B cell (primary cell): Measurements from ENCODE around the gene CWF19L2.

Source experiments
- EZH2 ChIP-seq: IDR thresholded peaks from 2 replicates; pipeline ENCODE4 v1.6.1; 2012; ENCODE audit warnings: borderline replicate concordance, low read depth, mild to moderate bottlenecking, moderate library complexity, low read length; ENCODE audit not compliant: insufficient read depth, poor library complexity, severe bottlenecking
- TF ChIP-seq, protein P1 (sequence below): fragments of 200-600 bp; IDR thresholded peaks from one replicate; pipeline ENCODE4 v1.8.0; 2022; ENCODE audit warnings: antibody characterized with exemption, mild to moderate bottlenecking

DNA sequence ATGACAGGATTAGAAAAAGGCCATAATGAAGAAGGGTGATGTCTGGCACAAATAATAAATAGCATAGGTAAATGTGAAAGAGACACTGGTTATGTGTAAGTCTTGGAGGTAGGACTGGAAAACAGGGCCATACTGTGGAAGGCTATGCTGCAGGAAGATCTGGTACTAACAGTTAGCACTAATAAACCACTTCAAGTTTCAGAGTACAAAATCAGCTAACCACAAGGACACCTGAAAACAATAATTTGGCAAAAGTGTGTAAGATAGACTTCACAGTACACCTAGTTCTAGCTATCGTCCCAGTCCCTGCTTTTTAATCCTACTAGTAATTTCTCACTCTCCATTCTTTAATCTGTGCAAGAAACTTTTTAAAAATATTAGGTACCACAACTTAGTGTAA lies 44.3 kb downstream of the CWF19L2 start:
- TF ChIP-seq, protein P1, sequence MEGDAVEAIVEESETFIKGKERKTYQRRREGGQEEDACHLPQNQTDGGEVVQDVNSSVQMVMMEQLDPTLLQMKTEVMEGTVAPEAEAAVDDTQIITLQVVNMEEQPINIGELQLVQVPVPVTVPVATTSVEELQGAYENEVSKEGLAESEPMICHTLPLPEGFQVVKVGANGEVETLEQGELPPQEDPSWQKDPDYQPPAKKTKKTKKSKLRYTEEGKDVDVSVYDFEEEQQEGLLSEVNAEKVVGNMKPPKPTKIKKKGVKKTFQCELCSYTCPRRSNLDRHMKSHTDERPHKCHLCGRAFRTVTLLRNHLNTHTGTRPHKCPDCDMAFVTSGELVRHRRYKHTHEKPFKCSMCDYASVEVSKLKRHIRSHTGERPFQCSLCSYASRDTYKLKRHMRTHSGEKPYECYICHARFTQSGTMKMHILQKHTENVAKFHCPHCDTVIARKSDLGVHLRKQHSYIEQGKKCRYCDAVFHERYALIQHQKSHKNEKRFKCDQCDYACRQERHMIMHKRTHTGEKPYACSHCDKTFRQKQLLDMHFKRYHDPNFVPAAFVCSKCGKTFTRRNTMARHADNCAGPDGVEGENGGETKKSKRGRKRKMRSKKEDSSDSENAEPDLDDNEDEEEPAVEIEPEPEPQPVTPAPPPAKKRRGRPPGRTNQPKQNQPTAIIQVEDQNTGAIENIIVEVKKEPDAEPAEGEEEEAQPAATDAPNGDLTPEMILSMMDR: no peak
- TF ChIP-seq EZH2: no peak
